Measurements from ENCODE around the gene RGS8.

DNA sequence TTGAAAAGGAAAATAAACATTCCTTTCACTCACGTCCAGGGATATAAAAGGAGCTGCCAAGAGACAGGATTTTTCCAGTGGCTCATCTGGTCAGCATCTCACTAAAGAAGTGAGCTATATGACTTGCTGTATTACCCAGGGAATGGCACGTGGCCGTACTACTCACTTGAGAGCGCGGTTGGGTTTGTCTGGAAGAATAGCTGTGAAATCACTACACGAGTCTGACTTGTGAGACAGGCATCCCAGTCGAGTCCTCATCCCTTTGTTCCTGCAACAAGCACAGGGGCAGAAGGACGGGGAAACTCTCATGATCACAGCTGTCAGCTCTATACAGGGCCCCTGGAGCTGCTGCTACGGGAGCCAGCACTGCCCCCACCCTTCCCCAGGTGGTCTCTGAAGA is 17.7 kb downstream of the RGS8 start:
- TF ChIP-seq, protein P1, sequence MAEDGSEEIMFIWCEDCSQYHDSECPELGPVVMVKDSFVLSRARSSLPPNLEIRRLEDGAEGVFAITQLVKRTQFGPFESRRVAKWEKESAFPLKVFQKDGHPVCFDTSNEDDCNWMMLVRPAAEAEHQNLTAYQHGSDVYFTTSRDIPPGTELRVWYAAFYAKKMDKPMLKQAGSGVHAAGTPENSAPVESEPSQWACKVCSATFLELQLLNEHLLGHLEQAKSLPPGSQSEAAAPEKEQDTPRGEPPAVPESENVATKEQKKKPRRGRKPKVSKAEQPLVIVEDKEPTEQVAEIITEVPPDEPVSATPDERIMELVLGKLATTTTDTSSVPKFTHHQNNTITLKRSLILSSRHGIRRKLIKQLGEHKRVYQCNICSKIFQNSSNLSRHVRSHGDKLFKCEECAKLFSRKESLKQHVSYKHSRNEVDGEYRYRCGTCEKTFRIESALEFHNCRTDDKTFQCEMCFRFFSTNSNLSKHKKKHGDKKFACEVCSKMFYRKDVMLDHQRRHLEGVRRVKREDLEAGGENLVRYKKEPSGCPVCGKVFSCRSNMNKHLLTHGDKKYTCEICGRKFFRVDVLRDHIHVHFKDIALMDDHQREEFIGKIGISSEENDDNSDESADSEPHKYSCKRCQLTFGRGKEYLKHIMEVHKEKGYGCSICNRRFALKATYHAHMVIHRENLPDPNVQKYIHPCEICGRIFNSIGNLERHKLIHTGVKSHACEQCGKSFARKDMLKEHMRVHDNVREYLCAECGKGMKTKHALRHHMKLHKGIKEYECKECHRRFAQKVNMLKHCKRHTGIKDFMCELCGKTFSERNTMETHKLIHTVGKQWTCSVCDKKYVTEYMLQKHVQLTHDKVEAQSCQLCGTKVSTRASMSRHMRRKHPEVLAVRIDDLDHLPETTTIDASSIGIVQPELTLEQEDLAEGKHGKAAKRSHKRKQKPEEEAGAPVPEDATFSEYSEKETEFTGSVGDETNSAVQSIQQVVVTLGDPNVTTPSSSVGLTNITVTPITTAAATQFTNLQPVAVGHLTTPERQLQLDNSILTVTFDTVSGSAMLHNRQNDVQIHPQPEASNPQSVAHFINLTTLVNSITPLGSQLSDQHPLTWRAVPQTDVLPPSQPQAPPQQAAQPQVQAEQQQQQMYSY (CRISPR knock-in tag; IDR thresholded peaks at IDR 0.05), result no peak
- TF ChIP-seq, protein P2, sequence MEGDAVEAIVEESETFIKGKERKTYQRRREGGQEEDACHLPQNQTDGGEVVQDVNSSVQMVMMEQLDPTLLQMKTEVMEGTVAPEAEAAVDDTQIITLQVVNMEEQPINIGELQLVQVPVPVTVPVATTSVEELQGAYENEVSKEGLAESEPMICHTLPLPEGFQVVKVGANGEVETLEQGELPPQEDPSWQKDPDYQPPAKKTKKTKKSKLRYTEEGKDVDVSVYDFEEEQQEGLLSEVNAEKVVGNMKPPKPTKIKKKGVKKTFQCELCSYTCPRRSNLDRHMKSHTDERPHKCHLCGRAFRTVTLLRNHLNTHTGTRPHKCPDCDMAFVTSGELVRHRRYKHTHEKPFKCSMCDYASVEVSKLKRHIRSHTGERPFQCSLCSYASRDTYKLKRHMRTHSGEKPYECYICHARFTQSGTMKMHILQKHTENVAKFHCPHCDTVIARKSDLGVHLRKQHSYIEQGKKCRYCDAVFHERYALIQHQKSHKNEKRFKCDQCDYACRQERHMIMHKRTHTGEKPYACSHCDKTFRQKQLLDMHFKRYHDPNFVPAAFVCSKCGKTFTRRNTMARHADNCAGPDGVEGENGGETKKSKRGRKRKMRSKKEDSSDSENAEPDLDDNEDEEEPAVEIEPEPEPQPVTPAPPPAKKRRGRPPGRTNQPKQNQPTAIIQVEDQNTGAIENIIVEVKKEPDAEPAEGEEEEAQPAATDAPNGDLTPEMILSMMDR (IDR thresholded peaks at IDR 0.05), result no peak
- TF ChIP-seq SMAD4 (CRISPR knock-in tag; IDR thresholded peaks at IDR 0.05), result no peak
- TF ChIP-seq CBFB (CRISPR knock-in tag; IDR thresholded peaks at IDR 0.05; ENCODE audit: low read depth), result no peak
- no peak for TF ChIP-seq USF1 (CRISPR knock-in tag; IDR thresholded peaks at IDR 0.05)
- TF ChIP-seq NR3C1 (CRISPR knock-in tag; conservative IDR thresholded peaks at IDR 0.05; ENCODE audit: low read depth), result no peak

Data from WTC11 (cell line).